Measurements from ENCODE around the gene SLC6A3. TPM values are rescaled to one million over a fixed set of nuclear protein-coding genes. Genes with fewer than 3 reads are reported as not detected.

Gene SLC6A3
- total RNA-seq (not detected), polyA plus RNA-seq (under 1 TPM in 1 of 4 donors, not detected in 3; 0.27 TPM)

GRCh38 chr5:1445313-1445688 is at the start of gene SLC6A3:
Gene SLC6A3, minus strand, starts transcription at chr5:1445440. Its CDS starts 2,243 bp downstream, at chr5:1443197.
- Histone ChIP-seq H3K4me3 (ENCODE audit: low read depth, low read length) (no peak within 1 kb of the TSS), H3K9me3 (ENCODE audit: control insufficient read depth in 2 of 2, low read length in 2 of 2) (no peaks in the 10 kb centered on the region), H3K27me3 (ENCODE audit: control insufficient read depth, insufficient read depth, low read length) (no peaks in the 10 kb centered on the region), H3K27ac (ENCODE audit: insufficient read depth, low read length, poor library complexity, severe bottlenecking) (no peak within 1 kb of the TSS), H3K4me1 (ENCODE audit: control insufficient read depth, insufficient read depth, low read length, poor library complexity, severe bottlenecking) (no peaks in the 10 kb centered on the region), H3K36me3 (ENCODE audit: control insufficient read depth, insufficient read depth, low read length) (no peaks in the 10 kb centered on the region)
- peaks cover 0 to 13% (median 5%) of the 10 kb centered on the region in 4 donors for H3K4me1 Mint-ChIP-seq
- ATAC-seq (ENCODE audit: low read depth in 2 of 2): no peak
- peak within 1 kb of the TSS in 1 of 4 donors; percentile 44 for H3K4me3 Mint-ChIP-seq
- no peaks in the 10 kb centered on the region for H3K36me3 Mint-ChIP-seq
- no peak for DNase-seq
- peaks cover 49% of the 10 kb centered on the region for H3K27me3 Mint-ChIP-seq
- no peak within 1 kb of the TSS for H3K27ac Mint-ChIP-seq
- peaks cover 0 to 9% (median 3%) of the 10 kb centered on the region in 7 donors for H3K9me3 Mint-ChIP-seq

- H3K27me3 ChIP-seq (ENCODE audit: control insufficient read depth, insufficient read depth, low read length): no peaks in the 10 kb centered on the region
- H3K4me1 Mint-ChIP-seq: peaks cover 0 to 33% (median 19%) of the 10 kb centered on the region in 4 donors
- peaks cover 35% of the 10 kb centered on the region for H3K36me3 Mint-ChIP-seq
- H3K27ac ChIP-seq (ENCODE audit: insufficient read depth, low read length, poor library complexity, severe bottlenecking): no peak overlapping the region
- H3K36me3 ChIP-seq (ENCODE audit: control insufficient read depth, insufficient read depth, low read length): peaks cover 12% of the 10 kb centered on the region
- no peaks in the 10 kb centered on the region for H3K27me3 Mint-ChIP-seq
- H3K4me1 ChIP-seq (ENCODE audit: control insufficient read depth, insufficient read depth, low read length, poor library complexity, severe bottlenecking): peaks cover 7% of the 10 kb centered on the region
- DNase-seq (no peak), ATAC-seq (ENCODE audit: low read depth in 2 of 2) (no peak)
- peak overlapping the region in 1 of 4 donors; percentile 67 for H3K4me3 Mint-ChIP-seq
- H3K4me3 ChIP-seq (ENCODE audit: low read depth, low read length): no peak overlapping the region
- H3K9me3 Mint-ChIP-seq: no peaks in the 10 kb centered on the region
- no peaks in the 10 kb centered on the region for H3K9me3 ChIP-seq (ENCODE audit: control insufficient read depth in 2 of 2, low read length in 2 of 2)
- H3K27ac Mint-ChIP-seq: peak overlapping the region in 1 of 3 donors; percentile 76
Observed at GRCh38 chr5:1493941-1494340, 48.7 kb upstream of the SLC6A3 start.

- H3K36me3 Mint-ChIP-seq: peaks cover 33% of the 10 kb centered on the region
- no peak for ATAC-seq (ENCODE audit: low read depth in 2 of 2)
- no peak for DNase-seq
- peaks cover 8% of the 10 kb centered on the region for H3K4me1 ChIP-seq (ENCODE audit: control insufficient read depth, insufficient read depth, low read length, poor library complexity, severe bottlenecking)
- H3K27me3 ChIP-seq (ENCODE audit: control insufficient read depth, insufficient read depth, low read length): no peaks in the 10 kb centered on the region
- no peak overlapping the region for H3K4me3 ChIP-seq (ENCODE audit: low read depth, low read length)
- H3K9me3 Mint-ChIP-seq: no peaks in the 10 kb centered on the region
- peak overlapping the region in 1 of 4 donors; percentile 79 for H3K4me3 Mint-ChIP-seq
- H3K27ac ChIP-seq (ENCODE audit: insufficient read depth, low read length, poor library complexity, severe bottlenecking): no peak overlapping the region
- peaks cover 3 to 35% (median 17%) of the 10 kb centered on the region in 4 donors for H3K4me1 Mint-ChIP-seq
- H3K27me3 Mint-ChIP-seq: no peaks in the 10 kb centered on the region
- H3K36me3 ChIP-seq (ENCODE audit: control insufficient read depth, insufficient read depth, low read length): peaks cover 13% of the 10 kb centered on the region
- H3K9me3 ChIP-seq (ENCODE audit: control insufficient read depth in 2 of 2, low read length in 2 of 2): no peaks in the 10 kb centered on the region
- no peak overlapping the region for H3K27ac Mint-ChIP-seq
Observed at GRCh38 chr5:1493413-1493812, 48.2 kb upstream of the SLC6A3 start.

GRCh38 chr5:1492757-1493156 is 47.5 kb upstream of the SLC6A3 start:
- Histone ChIP-seq H3K9me3 (ENCODE audit: control insufficient read depth in 2 of 2, low read length in 2 of 2) (no peaks in the 10 kb centered on the region), H3K4me3 (ENCODE audit: low read depth, low read length) (no peak overlapping the region), H3K27me3 (ENCODE audit: control insufficient read depth, insufficient read depth, low read length) (no peaks in the 10 kb centered on the region), H3K4me1 (ENCODE audit: control insufficient read depth, insufficient read depth, low read length, poor library complexity, severe bottlenecking) (peaks cover 8% of the 10 kb centered on the region), H3K36me3 (ENCODE audit: control insufficient read depth, insufficient read depth, low read length) (peaks cover 18% of the 10 kb centered on the region), H3K27ac (ENCODE audit: insufficient read depth, low read length, poor library complexity, severe bottlenecking) (no peak overlapping the region)
- Mint-ChIP-seq H3K36me3 (peaks cover 36% of the 10 kb centered on the region), H3K4me1 (peaks cover 9 to 34% (median 15%) of the 10 kb centered on the region in 4 donors), H3K27me3 (no peaks in the 10 kb centered on the region), H3K27ac (no peak overlapping the region), H3K9me3 (no peaks in the 10 kb centered on the region), H3K4me3 (no peak overlapping the region)
- ATAC-seq (ENCODE audit: low read depth in 2 of 2) (no peak), DNase-seq (peak in 1 of 3 donors; percentile 29)

GRCh38 chr5:1490376-1490775 is 45.1 kb upstream of the SLC6A3 start:
- peaks cover 8% of the 10 kb centered on the region for H3K4me1 ChIP-seq (ENCODE audit: control insufficient read depth, insufficient read depth, low read length, poor library complexity, severe bottlenecking)

GRCh38 chr5:1489754-1490153 is 44.5 kb upstream of the SLC6A3 start:
- Histone ChIP-seq H3K36me3 (ENCODE audit: control insufficient read depth, insufficient read depth, low read length) (peaks cover 36% of the 10 kb centered on the region), H3K9me3 (ENCODE audit: control insufficient read depth in 2 of 2, low read length in 2 of 2) (no peaks in the 10 kb centered on the region), H3K27ac (ENCODE audit: insufficient read depth, low read length, poor library complexity, severe bottlenecking) (no peak overlapping the region), H3K4me1 (ENCODE audit: control insufficient read depth, insufficient read depth, low read length, poor library complexity, severe bottlenecking) (peaks cover 8% of the 10 kb centered on the region), H3K4me3 (ENCODE audit: low read depth, low read length) (no peak overlapping the region), H3K27me3 (ENCODE audit: control insufficient read depth, insufficient read depth, low read length) (no peaks in the 10 kb centered on the region)
- peaks cover 26% of the 10 kb centered on the region for H3K36me3 Mint-ChIP-seq
- DNase-seq (no peak), ATAC-seq (ENCODE audit: low read depth in 2 of 2) (no peak)
- no peaks in the 10 kb centered on the region for H3K27me3 Mint-ChIP-seq
- H3K27ac Mint-ChIP-seq: peak overlapping the region in 1 of 3 donors; percentile 92
- peaks cover 6 to 18% (median 12%) of the 10 kb centered on the region in 4 donors for H3K4me1 Mint-ChIP-seq
- H3K4me3 Mint-ChIP-seq: peak overlapping the region in 1 of 4 donors; percentile 12
- H3K9me3 Mint-ChIP-seq: no peaks in the 10 kb centered on the region

More at GRCh38 chr5:1490376-1490775, 45.1 kb upstream of the SLC6A3 start:
- Mint-ChIP-seq H3K27me3 (no peaks in the 10 kb centered on the region), H3K4me1 (peaks cover 6 to 22% (median 12%) of the 10 kb centered on the region in 4 donors), H3K27ac (peak overlapping the region in 1 of 3 donors; percentile 69), H3K36me3 (peaks cover 26% of the 10 kb centered on the region), H3K4me3 (no peak overlapping the region), H3K9me3 (no peaks in the 10 kb centered on the region)
- Histone ChIP-seq H3K27me3 (ENCODE audit: control insufficient read depth, insufficient read depth, low read length) (no peaks in the 10 kb centered on the region), H3K4me3 (ENCODE audit: low read depth, low read length) (no peak overlapping the region), H3K36me3 (ENCODE audit: control insufficient read depth, insufficient read depth, low read length) (peaks cover 36% of the 10 kb centered on the region), H3K27ac (ENCODE audit: insufficient read depth, low read length, poor library complexity, severe bottlenecking) (no peak overlapping the region), H3K9me3 (ENCODE audit: control insufficient read depth in 2 of 2, low read length in 2 of 2) (no peaks in the 10 kb centered on the region)
- ATAC-seq (ENCODE audit: low read depth in 2 of 2) (no peak), DNase-seq (no peak)

- Mint-ChIP-seq H3K9me3 (no peaks in the 10 kb centered on the region), H3K4me3 (peak overlapping the region in 1 of 4 donors; percentile 12), H3K36me3 (peaks cover 26% of the 10 kb centered on the region), H3K4me1 (peaks cover 6 to 18% (median 12%) of the 10 kb centered on the region in 4 donors), H3K27me3 (no peaks in the 10 kb centered on the region), H3K27ac (peak overlapping the region in 2 of 3 donors; percentile 70 to 92)
- Histone ChIP-seq H3K36me3 (ENCODE audit: control insufficient read depth, insufficient read depth, low read length) (peaks cover 36% of the 10 kb centered on the region), H3K4me1 (ENCODE audit: control insufficient read depth, insufficient read depth, low read length, poor library complexity, severe bottlenecking) (peaks cover 8% of the 10 kb centered on the region), H3K27ac (ENCODE audit: insufficient read depth, low read length, poor library complexity, severe bottlenecking) (no peak overlapping the region), H3K4me3 (ENCODE audit: low read depth, low read length) (no peak overlapping the region), H3K9me3 (ENCODE audit: control insufficient read depth in 2 of 2, low read length in 2 of 2) (no peaks in the 10 kb centered on the region), H3K27me3 (ENCODE audit: control insufficient read depth, insufficient read depth, low read length) (no peaks in the 10 kb centered on the region)
- peak in 1 of 3 donors; percentile 70 for DNase-seq
- ATAC-seq (ENCODE audit: low read depth in 2 of 2): peak; percentile 26 to 57
Observed at GRCh38 chr5:1488882-1489680, 43.8 kb upstream of the SLC6A3 start.

Measured in CD4-positive, CD25-positive, alpha-beta regulatory T cell (primary cell).